Trophoblast cell (in vitro differentiated cells and primary cell): ENCODE results near the gene DHRSX.
"Not testable (repeated sequence)": the region's sequence is repeated elsewhere in the genome, so short reads cannot be mapped to it uniquely, and the experiment has no call there.

Experiments used
- DNase-seq, 2 donors: peaks; one replicate each; pipeline ENCODE4 v3.0.0-alpha.2; 2016
- H2AFZ ChIP-seq: 2 replicates; pipeline ENCODE4 v1.6.1; 2013; ENCODE audit warnings: low read length, moderate library complexity, mild to moderate bottlenecking; ENCODE audit not compliant: insufficient read depth, poor library complexity
- H2AK5ac ChIP-seq: 2 replicates; pipeline ENCODE4 v1.6.1; 2013; ENCODE audit warnings: mild to moderate bottlenecking, low read length
- H2BK120ac ChIP-seq: 2 replicates; pipeline ENCODE4 v1.6.1; 2013; ENCODE audit warnings: low read length, mild to moderate bottlenecking, moderate library complexity; ENCODE audit not compliant: insufficient read depth, poor library complexity
- H2BK12ac ChIP-seq: 2 replicates; pipeline ENCODE4 v1.6.1; 2013; ENCODE audit warnings: mild to moderate bottlenecking, low read length, moderate library complexity
- H2BK5ac ChIP-seq: 2 replicates; pipeline ENCODE4 v1.6.1; 2013; ENCODE audit warnings: low read length, low read depth, moderate library complexity, mild to moderate bottlenecking; ENCODE audit not compliant: poor library complexity
- H3K14ac ChIP-seq: 2 replicates; pipeline ENCODE4 v1.6.1; 2013; ENCODE audit warnings: mild to moderate bottlenecking, low read length
- H3K18ac ChIP-seq: 2 replicates; pipeline ENCODE4 v1.6.1; 2013; ENCODE audit warnings: mild to moderate bottlenecking, low read length
- H3K23ac ChIP-seq: 2 replicates; pipeline ENCODE4 v1.6.1; 2013; ENCODE audit warnings: low read length
- H3K27ac ChIP-seq: 2 replicates; pipeline ENCODE4 v1.5.1; 2013; ENCODE audit warnings: low read depth, mild to moderate bottlenecking, inconsistent platforms, low read length, moderate library complexity
- H3K27me3 ChIP-seq: 2 replicates; pipeline ENCODE4 v1.6.1; 2013; ENCODE audit warnings: inconsistent platforms, mild to moderate bottlenecking, low read length, moderate library complexity; ENCODE audit not compliant: insufficient read depth
- H3K36me3 ChIP-seq, 2 experiments: 1 replicate in 1 of 2; 2 replicates in 1 of 2; pipeline ENCODE4 v1.6.1; 2013; ENCODE audit warnings: low read length in 2 of 2, mild to moderate bottlenecking in 2 of 2, moderate library complexity in 1 of 2; ENCODE audit not compliant: insufficient read depth in 2 of 2, control insufficient read depth in 1 of 2
- H3K4ac ChIP-seq: 2 replicates; pipeline ENCODE4 v1.6.1; 2013; ENCODE audit warnings: low read depth, mild to moderate bottlenecking, low read length, moderate library complexity
- H3K4me1 ChIP-seq, 2 experiments: 1 replicate in 1 of 2; 2 replicates in 1 of 2; pipeline ENCODE4 v1.6.1; 2013; ENCODE audit warnings: low read length in 2 of 2, mild to moderate bottlenecking in 2 of 2, moderate library complexity in 1 of 2; ENCODE audit not compliant: insufficient read depth in 2 of 2, control insufficient read depth in 1 of 2
- H3K4me2 ChIP-seq: 2 replicates; pipeline ENCODE4 v1.6.1; 2013; ENCODE audit warnings: inconsistent platforms, mild to moderate bottlenecking, low read length, moderate library complexity
- H3K4me3 ChIP-seq: 2 replicates; pipeline ENCODE4 v1.5.1; 2013; ENCODE audit warnings: mild to moderate bottlenecking, low read depth, low read length, inconsistent platforms
- H3K79me1 ChIP-seq: one replicate; pipeline ENCODE4 v1.6.1; 2013; ENCODE audit warnings: low read length
- H3K79me2 ChIP-seq: 2 replicates; pipeline ENCODE4 v1.6.1; 2013; ENCODE audit warnings: low read length, mild to moderate bottlenecking; ENCODE audit not compliant: control insufficient read depth, insufficient read depth, poor library complexity
- H3K9ac ChIP-seq: 2 replicates; pipeline ENCODE4 v1.6.1; 2013; ENCODE audit warnings: mild to moderate bottlenecking, low read length
- H3K9me3 ChIP-seq: 2 replicates; pipeline ENCODE4 v1.6.1; 2013; ENCODE audit warnings: low read depth, mild to moderate bottlenecking, control low read depth, inconsistent platforms, low read length; ENCODE audit not compliant: insufficient read depth
- H4K12ac ChIP-seq: 2 replicates; pipeline ENCODE4 v1.6.1; 2013; ENCODE audit warnings: low read depth, mild to moderate bottlenecking, low read length, moderate library complexity
- H4K8ac ChIP-seq: 2 replicates; pipeline ENCODE4 v1.6.1; 2013; ENCODE audit warnings: low read depth, mild to moderate bottlenecking, low read length, moderate library complexity
- H4K91ac ChIP-seq: one replicate; pipeline ENCODE4 v1.6.1; 2013; ENCODE audit warnings: low read depth, mild to moderate bottlenecking, low read length, moderate library complexity
- WGBS: extraction: QIAGEN DNeasy Blood & Tissue Kit; methylation state at CpG from one replicate; pipeline ENCODE4 v1.1.7; 2013; ENCODE audit warnings: missing lambda C conversion rate; ENCODE audit not compliant: insufficient read length, insufficient coverage; ENCODE audit errors: extremely low coverage; 5-methylcytosine and 5-hydroxymethylcytosine counted together

Gene DHRSX

DNA sequence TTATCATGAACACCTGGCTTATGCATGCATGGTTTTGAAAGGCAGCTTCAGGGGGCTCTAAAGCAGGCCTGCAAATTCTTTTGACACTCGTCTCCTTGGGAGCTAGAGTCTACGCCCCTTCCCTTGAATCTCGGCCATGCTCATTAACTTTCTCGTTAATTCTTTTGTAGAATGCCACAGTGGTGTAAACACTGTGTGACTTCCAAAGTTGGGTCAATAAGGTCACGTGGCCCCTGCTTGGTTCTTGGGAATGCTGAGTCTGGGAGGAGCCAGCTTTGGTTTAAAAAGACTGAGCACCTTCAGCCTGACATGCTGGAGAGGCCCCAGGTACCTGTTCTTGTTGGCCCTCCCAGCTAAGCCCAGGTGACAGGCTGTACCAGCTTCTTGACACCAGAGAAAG lies 228.4 kb downstream of the DHRSX start:
- H3K4me2 ChIP-seq = no peak overlapping the region
- H4K12ac ChIP-seq = no peak overlapping the region
- no peaks in the 10 kb centered on the region for H3K4me1 ChIP-seq
- H3K27me3 ChIP-seq = no peaks in the 10 kb centered on the region
- H3K9ac ChIP-seq = no peak overlapping the region
- no peak overlapping the region for H2AK5ac ChIP-seq
- no peak overlapping the region for H2BK120ac ChIP-seq
- no peak overlapping the region for H3K23ac ChIP-seq
- H3K36me3 ChIP-seq = no peaks in the 10 kb centered on the region
- no peak overlapping the region for H3K27ac ChIP-seq
- H2BK5ac ChIP-seq = no peak overlapping the region
- no CpG with 5 or more reads among the region's 5 CpGs for WGBS
- H3K79me2 ChIP-seq = no peaks in the 10 kb centered on the region
- H3K9me3 ChIP-seq = no peaks in the 10 kb centered on the region
- H3K4me3 ChIP-seq = no peak overlapping the region
- H2AFZ ChIP-seq = no peak overlapping the region
- no peaks in the 10 kb centered on the region for H3K79me1 ChIP-seq
- H2BK12ac ChIP-seq = no peak overlapping the region
- H3K14ac ChIP-seq = no peak overlapping the region
- no peak overlapping the region for H4K91ac ChIP-seq
- no peak for DNase-seq
- no peak overlapping the region for H3K18ac ChIP-seq
- H3K4ac ChIP-seq = no peak overlapping the region
- H4K8ac ChIP-seq = no peak overlapping the region

DNA sequence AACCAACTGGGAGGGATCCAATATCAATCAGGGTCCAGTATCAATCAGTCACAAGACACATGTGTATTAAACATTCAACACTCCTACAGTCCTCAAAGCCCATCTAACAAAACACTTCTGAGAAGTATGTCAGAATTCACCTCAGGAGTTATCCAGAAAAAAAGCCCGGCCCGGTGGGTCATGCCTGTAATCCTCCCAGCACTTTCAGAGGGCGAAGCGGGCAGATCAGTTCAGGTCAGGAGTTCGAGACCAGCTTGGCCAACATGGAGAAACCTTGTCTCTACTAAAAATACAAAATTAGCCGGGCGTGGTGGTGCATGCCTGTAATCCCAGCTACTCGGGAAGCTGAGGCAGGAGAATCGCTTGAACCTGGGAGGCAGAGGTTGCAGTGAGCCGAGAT lies 229.2 kb downstream of the DHRSX start:
- H3K4ac ChIP-seq, H3K14ac ChIP-seq, H2AFZ ChIP-seq, H3K4me1 ChIP-seq, H2BK120ac ChIP-seq, H2BK12ac ChIP-seq, H4K8ac ChIP-seq, H3K23ac ChIP-seq, H2AK5ac ChIP-seq, DNase-seq, H3K9me3 ChIP-seq, H3K79me1 ChIP-seq, H2BK5ac ChIP-seq, H3K27me3 ChIP-seq, H3K4me2 ChIP-seq, H3K27ac ChIP-seq, H3K4me3 ChIP-seq, H4K91ac ChIP-seq, H3K9ac ChIP-seq, H4K12ac ChIP-seq, H3K18ac ChIP-seq, H3K79me2 ChIP-seq, H3K36me3 ChIP-seq: not testable (repeated sequence)
- no CpG with 5 or more reads among the region's 10 CpGs for WGBS

- not testable (repeated sequence) for H3K4me1 ChIP-seq, H2BK5ac ChIP-seq, H3K9ac ChIP-seq, H3K18ac ChIP-seq, H3K27ac ChIP-seq, H2BK12ac ChIP-seq, H3K27me3 ChIP-seq, H3K4me2 ChIP-seq, H3K36me3 ChIP-seq, H3K9me3 ChIP-seq, H2AFZ ChIP-seq, H4K12ac ChIP-seq, H3K4me3 ChIP-seq, H4K8ac ChIP-seq, H3K79me2 ChIP-seq, H2BK120ac ChIP-seq, H4K91ac ChIP-seq, H2AK5ac ChIP-seq, DNase-seq, H3K23ac ChIP-seq, H3K4ac ChIP-seq, H3K79me1 ChIP-seq, H3K14ac ChIP-seq
- no CpG with 5 or more reads among the region's 4 CpGs for WGBS
Measured at GRCh38 chrX:2270783-2271182, 230.0 kb downstream of the DHRSX start.

DNA sequence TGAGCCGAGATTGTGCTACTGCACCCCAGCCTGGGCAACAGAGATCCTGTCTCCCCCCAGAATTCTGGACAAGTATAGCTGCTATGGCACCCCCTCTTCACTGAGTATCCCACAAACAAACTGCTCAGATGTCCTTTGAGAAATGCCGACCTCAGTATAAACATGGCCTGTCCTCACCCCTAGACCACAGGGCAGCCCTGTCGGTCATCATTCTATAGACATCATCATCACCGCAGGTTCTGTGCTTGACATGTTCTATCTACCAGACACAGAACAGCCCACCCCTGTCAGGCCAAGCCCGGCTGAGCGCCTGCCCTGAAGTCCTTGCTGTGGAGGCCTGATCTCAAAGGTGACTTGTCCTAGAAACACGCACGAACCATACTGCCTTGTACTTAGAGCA lies 232.9 kb downstream of the DHRSX start:
- Histone ChIP-seq H3K4me1 (no peaks in the 10 kb centered on the region), H2BK5ac (no peak overlapping the region), H3K79me2 (no peaks in the 10 kb centered on the region), H2BK12ac (no peak overlapping the region), H3K9me3 (peaks cover 1% of the 10 kb centered on the region), H3K14ac (no peak overlapping the region), H3K27ac (no peak overlapping the region), H2AFZ (no peak overlapping the region), H3K4ac (no peak overlapping the region), H2AK5ac (no peak overlapping the region), H2BK120ac (no peak overlapping the region), H3K23ac (no peak overlapping the region), H3K4me3 (no peak overlapping the region), H4K8ac (no peak overlapping the region), H4K91ac (no peak overlapping the region), H4K12ac (no peak overlapping the region), H3K9ac (no peak overlapping the region), H3K18ac (no peak overlapping the region), H3K27me3 (no peaks in the 10 kb centered on the region), H3K79me1 (no peaks in the 10 kb centered on the region), H3K4me2 (no peak overlapping the region), H3K36me3 (peaks cover 0 to 3% of the 10 kb centered on the region in 2 experiments)
- WGBS = no CpG with 5 or more reads among the region's 8 CpGs
- no peak for DNase-seq
